HG02759 (cell line): Measurements from ENCODE around the gene FIGN.

Experiments used
- ATAC-seq: cut with Tn5 transposase; IDR thresholded peaks from one replicate; pipeline ENCODE4 v1.9.1; 2021; ENCODE audit warnings: mild to moderate bottlenecking, moderate library complexity; ENCODE audit not compliant: unreplicated experiment

The FIGN gene

GRCh38 chr2:163571423-163572102, 164.2 kb downstream of the FIGN start:
- no peak for ATAC-seq

- no peak for ATAC-seq
These were observed 165.4 kb downstream of the FIGN start for GRCh38 chr2:163570391-163570790.

DNA sequence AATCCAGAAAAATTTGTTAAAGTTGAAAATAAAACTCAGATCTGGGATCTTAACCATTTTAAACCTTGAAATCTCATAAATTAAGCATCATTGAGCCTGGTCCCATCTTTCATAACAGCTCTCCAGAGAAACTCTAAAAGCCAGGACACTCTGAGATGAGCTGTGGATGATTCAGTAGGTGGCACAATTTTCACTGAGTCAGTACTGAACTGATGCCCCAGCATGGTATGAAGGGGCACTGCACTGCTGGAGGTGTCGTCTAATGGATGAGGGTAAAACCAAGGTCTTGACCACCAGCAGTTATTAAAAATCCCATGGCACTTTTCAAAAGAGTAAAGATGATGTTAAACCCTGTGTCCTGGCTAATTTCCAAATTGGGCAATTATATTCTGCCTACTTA, 170.6 kb downstream of the FIGN start:
- ATAC-seq, result no peak

GRCh38 chr2:163564236-163564635, 171.6 kb downstream of the FIGN start:
- ATAC-seq, result no peak

GRCh38 chr2:163563336-163563735, 172.5 kb downstream of the FIGN start:
- ATAC-seq, result no peak

GRCh38 chr2:163558251-163559021, 177.4 kb downstream of the FIGN start:
- no peak for ATAC-seq

GRCh38 chr2:163556511-163556910, 179.3 kb downstream of the FIGN start:
- no peak for ATAC-seq

GRCh38 chr2:163554864-163555263, 180.9 kb downstream of the FIGN start:
- no peak for ATAC-seq

DNA sequence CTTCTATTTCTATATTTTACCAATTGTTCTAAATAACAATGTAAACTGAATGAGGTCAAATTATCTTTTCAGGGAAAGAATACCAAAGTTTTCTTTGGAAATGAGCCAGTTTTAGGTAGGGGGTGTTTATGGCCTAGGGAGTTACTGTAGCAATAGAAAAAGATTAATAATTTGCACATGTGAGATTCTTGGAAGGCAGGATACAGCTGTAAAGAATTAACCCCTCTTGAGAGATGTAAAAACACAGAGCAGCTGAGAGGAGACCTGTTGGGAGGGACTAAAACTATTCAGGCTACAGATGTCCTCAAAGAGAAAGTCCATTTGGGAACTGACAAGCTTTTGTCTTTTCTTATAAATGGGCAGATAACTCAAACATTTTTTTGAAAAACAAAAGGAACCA, 182.2 kb downstream of the FIGN start:
- ATAC-seq, result no peak

GRCh38 chr2:163552758-163553157, 183.1 kb downstream of the FIGN start:
- no peak for ATAC-seq

DNA sequence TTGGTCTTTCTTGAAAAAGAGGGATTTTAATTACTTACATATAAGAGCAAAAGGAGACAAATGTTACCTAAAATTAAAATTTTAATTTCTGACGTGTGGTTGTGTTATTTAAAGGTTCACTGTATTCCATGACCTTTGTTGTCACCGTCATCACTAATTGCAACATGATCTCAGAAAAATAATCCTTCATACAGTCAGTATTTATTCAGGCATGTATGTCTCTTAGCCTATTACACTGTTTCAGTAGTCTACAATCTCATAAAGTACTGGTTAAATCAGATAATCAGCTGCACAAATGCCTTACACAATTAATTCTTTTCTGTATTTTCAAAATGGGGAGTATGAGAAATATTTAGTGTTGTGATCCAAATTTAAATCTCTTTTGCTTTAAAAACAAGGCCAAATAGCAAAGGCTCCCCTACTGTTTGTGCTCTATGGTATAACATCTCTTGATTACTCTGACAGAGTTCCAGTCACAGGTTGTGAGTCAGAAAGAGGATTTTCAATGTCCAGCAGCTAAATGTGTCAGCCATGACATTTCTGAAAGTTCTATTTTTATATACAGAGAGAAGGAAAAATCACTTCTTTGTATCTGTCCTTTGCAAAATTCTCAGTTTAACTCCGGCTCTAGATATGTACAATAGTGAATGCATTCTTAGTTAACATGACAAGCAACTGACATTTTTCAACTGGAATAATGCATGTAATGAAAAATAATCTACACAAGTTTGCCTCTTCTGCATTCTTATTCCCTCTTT, 184.0 kb downstream of the FIGN start:
- no peak for ATAC-seq

- no peak for ATAC-seq
These were observed 186.8 kb downstream of the FIGN start for GRCh38 chr2:163548970-163549369.
